Activated CD8-positive, alpha-beta memory T cell treated with anti-CD3 and anti-CD28 coated beads, Interleukin-2, amount 50 U/mL, for 48 hours (primary cell): ENCODE data around the gene SUGT1.
"Not testable (repeated sequence)": the region's sequence is repeated elsewhere in the genome, so short reads cannot be mapped to it uniquely, and the experiment has no call there.

Experiments
- DNase-seq: peaks from one replicate; pipeline ENCODE4 v3.0.0-alpha.2; 2020

Gene SUGT1

GRCh38 chr13:52652196-52652979, at the start of gene SUGT1:
Gene SUGT1 (plus strand): TSS chr13:52652836. CDS start chr13:52652921, 85 bp downstream.
- peak; percentile 95 for DNase-seq

- DNase-seq: not testable (repeated sequence)
Observed at GRCh38 chr13:52603316-52603715, 49.3 kb upstream of the SUGT1 start.

GRCh38 chr13:52606126-52606525, 46.5 kb upstream of the SUGT1 start:
- DNase-seq: not testable (repeated sequence)

GRCh38 chr13:52606795-52607194, 45.8 kb upstream of the SUGT1 start:
- DNase-seq: not testable (repeated sequence)

GRCh38 chr13:52608184-52608583, 44.5 kb upstream of the SUGT1 start:
- not testable (repeated sequence) for DNase-seq

- not testable (repeated sequence) for DNase-seq
Observed at GRCh38 chr13:52609013-52609606, 43.5 kb upstream of the SUGT1 start.

- not testable (repeated sequence) for DNase-seq
Observed at GRCh38 chr13:52610158-52610557, 42.5 kb upstream of the SUGT1 start.

GRCh38 chr13:52615134-52615801, 37.4 kb upstream of the SUGT1 start:
- DNase-seq: no peak

- DNase-seq: no peak
Observed at GRCh38 chr13:52615812-52616211, 36.8 kb upstream of the SUGT1 start.

- DNase-seq: peak; percentile 90
Observed at GRCh38 chr13:52617070-52618060, 35.3 kb upstream of the SUGT1 start.

- DNase-seq: not testable (repeated sequence)
Observed at GRCh38 chr13:52631083-52631690, 21.4 kb upstream of the SUGT1 start.

GRCh38 chr13:52638666-52639328, 13.8 kb upstream of the SUGT1 start:
- no peak for DNase-seq

GRCh38 chr13:52642131-52642530, 10.5 kb upstream of the SUGT1 start, which contains the start of gene HNRNPA1L2:
Gene HNRNPA1L2 (plus strand): TSS chr13:52642431. CDS start chr13:52642493, 62 bp downstream.
- DNase-seq: no peak

GRCh38 chr13:52644108-52644507, 8.5 kb upstream of the SUGT1 start:
- no peak for DNase-seq

- no peak for DNase-seq
Observed at GRCh38 chr13:52646967-52647366, 5.7 kb upstream of the SUGT1 start.

- DNase-seq: no peak
Observed at GRCh38 chr13:52650731-52651130, 1.9 kb upstream of the SUGT1 start.

- DNase-seq: no peak
Observed at GRCh38 chr13:52651897-52652195, 790 bp upstream of the SUGT1 start.

GRCh38 chr13:52652980-52653303, 306 bp downstream of the SUGT1 start:
- DNase-seq: no peak

GRCh38 chr13:52659340-52659739, 6.7 kb downstream of the SUGT1 start:
- DNase-seq: no peak

- DNase-seq: no peak
Observed at GRCh38 chr13:52664272-52664671, 11.6 kb downstream of the SUGT1 start.

GRCh38 chr13:52665325-52665724, 12.7 kb downstream of the SUGT1 start:
- no peak for DNase-seq

GRCh38 chr13:52669677-52670076, 17.0 kb downstream of the SUGT1 start:
- no peak for DNase-seq
